Measurements from ENCODE around the gene MAFG. TPM values are rescaled to one million over a fixed set of nuclear protein-coding genes. Genes with fewer than 3 reads are reported as not detected.

MAFG gene
- total and polyA plus RNA-seq, 2 of the 13 experiments (the other 11 are each of a cell fraction or from before 2014, with no cell fraction given): 14.5 to 20.0 TPM

DNA sequence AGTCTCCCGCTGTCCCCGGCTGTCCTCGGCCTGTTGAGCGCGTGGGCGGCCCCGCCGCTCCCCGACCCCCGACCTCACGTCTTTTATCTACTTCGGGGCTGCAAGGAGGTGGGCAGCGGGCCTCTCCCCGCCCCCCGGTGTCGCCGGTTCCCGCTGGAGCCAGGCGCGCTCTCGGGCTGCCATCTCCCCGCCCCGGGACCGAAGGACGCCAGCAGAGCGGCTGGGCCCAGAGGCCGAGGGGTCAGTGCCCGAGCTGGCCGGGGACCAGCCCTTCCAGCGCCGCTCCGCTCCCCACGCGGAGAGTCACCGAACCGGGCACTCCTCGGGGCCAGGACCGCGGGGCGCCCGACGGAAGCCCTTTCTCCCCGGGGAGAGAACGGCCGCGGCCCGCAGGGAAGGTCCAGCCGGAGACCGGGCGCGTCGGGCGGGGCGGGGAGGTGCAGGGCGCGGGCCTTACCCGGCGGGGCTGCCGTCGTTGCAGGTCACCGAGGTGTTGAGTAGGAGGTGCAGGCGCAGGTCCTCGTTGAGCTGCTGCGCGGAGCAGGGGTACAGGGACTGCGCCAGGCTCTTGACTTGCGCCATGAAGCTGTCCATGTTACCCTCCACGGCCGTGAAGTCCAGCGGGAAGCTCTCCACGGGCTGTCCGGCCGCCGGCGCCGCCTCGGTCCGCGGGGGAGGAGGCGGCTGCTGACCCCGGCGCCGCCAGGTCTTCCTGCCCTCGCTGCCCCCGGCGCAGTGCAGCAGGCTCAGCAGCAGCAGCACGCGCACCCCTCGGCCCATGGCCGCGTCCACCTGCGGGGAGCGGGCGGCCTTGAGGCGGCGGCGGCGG lies 32.8 kb upstream of the MAFG start (continued):
- TF ChIP-seq SAFB2 (CRISPR knock-in tag; IDR thresholded peaks at IDR 0.05; ENCODE audit: borderline replicate concordance, low read depth) (0 out of 2 replicates have a peak, but pooled peaks have one; percentile 38), ZNF180 (CRISPR knock-in tag; IDR thresholded peaks at IDR 0.05; ENCODE audit: borderline replicate concordance, low read depth) (no peak), ZNF333 (CRISPR knock-in tag; IDR thresholded peaks at IDR 0.05; ENCODE audit: borderline replicate concordance) (peak; percentile 59; the same call in 1 of the 2 replicates), DNMT3B (CRISPR knock-in tag; conservative IDR thresholded peaks at IDR 0.05) (peak; percentile 69; the same call in 1 of the 2 replicates), ZNF761 (CRISPR knock-in tag; conservative IDR thresholded peaks at IDR 0.05) (0 out of 2 replicates have a peak, but pooled peaks have one; percentile 3), ZNF367 (CRISPR knock-in tag; IDR thresholded peaks at IDR 0.05; ENCODE audit: borderline replicate concordance) (peak; percentile 52; the same call in 1 of the 2 replicates), NRL (CRISPR knock-in tag; IDR thresholded peaks at IDR 0.05; ENCODE audit: borderline replicate concordance) (peak; percentile 66), BCL6 (CRISPR knock-in tag; IDR thresholded peaks at IDR 0.05) (no peak), ZNF670 (CRISPR knock-in tag; IDR thresholded peaks at IDR 0.05; ENCODE audit: borderline replicate concordance) (peak; percentile 11; the same call in 1 of the 2 replicates), RFX1 (IDR thresholded peaks at IDR 0.05) (no peak), ZNF678 (CRISPR knock-in tag; IDR thresholded peaks at IDR 0.05) (0 out of 2 replicates have a peak, but pooled peaks have one; percentile 31), POLR2G (IDR thresholded peaks at IDR 0.05; ENCODE audit: low read depth, low read length) (peak; percentile 40), PRMT3 (CRISPR knock-in tag; IDR thresholded peaks at IDR 0.05; ENCODE audit: borderline replicate concordance, low read depth) (0 out of 2 replicates have a peak, but pooled peaks have one; percentile 1), AKAP8 (CRISPR knock-in tag; IDR thresholded peaks at IDR 0.05) (no peak), NCOA2 (CRISPR knock-in tag; IDR thresholded peaks at IDR 0.05) (no peak), MYC (CRISPR knock-in tag; IDR thresholded peaks at IDR 0.05; ENCODE audit: borderline replicate concordance) (peak; percentile 11; the same call in 1 of the 2 replicates), ZNF883 (CRISPR knock-in tag; IDR thresholded peaks at IDR 0.05; ENCODE audit: not compliant biosample characterization) (peak; percentile 25), ZNF484 (CRISPR knock-in tag; IDR thresholded peaks at IDR 0.05; ENCODE audit: borderline replicate concordance, low read depth) (no peak)
- TF ChIP-seq, protein P1, sequence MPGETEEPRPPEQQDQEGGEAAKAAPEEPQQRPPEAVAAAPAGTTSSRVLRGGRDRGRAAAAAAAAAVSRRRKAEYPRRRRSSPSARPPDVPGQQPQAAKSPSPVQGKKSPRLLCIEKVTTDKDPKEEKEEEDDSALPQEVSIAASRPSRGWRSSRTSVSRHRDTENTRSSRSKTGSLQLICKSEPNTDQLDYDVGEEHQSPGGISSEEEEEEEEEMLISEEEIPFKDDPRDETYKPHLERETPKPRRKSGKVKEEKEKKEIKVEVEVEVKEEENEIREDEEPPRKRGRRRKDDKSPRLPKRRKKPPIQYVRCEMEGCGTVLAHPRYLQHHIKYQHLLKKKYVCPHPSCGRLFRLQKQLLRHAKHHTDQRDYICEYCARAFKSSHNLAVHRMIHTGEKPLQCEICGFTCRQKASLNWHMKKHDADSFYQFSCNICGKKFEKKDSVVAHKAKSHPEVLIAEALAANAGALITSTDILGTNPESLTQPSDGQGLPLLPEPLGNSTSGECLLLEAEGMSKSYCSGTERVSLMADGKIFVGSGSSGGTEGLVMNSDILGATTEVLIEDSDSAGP (CRISPR knock-in tag; IDR thresholded peaks at IDR 0.05; ENCODE audit: borderline replicate concordance): peak; percentile 45; the same call in 1 of the 2 replicates
- TF ChIP-seq, protein P2, sequence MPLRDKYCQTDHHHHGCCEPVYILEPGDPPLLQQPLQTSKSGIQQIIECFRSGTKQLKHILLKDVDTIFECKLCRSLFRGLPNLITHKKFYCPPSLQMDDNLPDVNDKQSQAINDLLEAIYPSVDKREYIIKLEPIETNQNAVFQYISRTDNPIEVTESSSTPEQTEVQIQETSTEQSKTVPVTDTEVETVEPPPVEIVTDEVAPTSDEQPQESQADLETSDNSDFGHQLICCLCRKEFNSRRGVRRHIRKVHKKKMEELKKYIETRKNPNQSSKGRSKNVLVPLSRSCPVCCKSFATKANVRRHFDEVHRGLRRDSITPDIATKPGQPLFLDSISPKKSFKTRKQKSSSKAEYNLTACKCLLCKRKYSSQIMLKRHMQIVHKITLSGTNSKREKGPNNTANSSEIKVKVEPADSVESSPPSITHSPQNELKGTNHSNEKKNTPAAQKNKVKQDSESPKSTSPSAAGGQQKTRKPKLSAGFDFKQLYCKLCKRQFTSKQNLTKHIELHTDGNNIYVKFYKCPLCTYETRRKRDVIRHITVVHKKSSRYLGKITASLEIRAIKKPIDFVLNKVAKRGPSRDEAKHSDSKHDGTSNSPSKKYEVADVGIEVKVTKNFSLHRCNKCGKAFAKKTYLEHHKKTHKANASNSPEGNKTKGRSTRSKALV (CRISPR knock-in tag; IDR thresholded peaks at IDR 0.05): peak; percentile 73
- TF ChIP-seq, protein P3, sequence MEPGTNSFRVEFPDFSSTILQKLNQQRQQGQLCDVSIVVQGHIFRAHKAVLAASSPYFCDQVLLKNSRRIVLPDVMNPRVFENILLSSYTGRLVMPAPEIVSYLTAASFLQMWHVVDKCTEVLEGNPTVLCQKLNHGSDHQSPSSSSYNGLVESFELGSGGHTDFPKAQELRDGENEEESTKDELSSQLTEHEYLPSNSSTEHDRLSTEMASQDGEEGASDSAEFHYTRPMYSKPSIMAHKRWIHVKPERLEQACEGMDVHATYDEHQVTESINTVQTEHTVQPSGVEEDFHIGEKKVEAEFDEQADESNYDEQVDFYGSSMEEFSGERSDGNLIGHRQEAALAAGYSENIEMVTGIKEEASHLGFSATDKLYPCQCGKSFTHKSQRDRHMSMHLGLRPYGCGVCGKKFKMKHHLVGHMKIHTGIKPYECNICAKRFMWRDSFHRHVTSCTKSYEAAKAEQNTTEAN (CRISPR knock-in tag; conservative IDR thresholded peaks at IDR 0.05): no peak
- TF ChIP-seq, protein P4, sequence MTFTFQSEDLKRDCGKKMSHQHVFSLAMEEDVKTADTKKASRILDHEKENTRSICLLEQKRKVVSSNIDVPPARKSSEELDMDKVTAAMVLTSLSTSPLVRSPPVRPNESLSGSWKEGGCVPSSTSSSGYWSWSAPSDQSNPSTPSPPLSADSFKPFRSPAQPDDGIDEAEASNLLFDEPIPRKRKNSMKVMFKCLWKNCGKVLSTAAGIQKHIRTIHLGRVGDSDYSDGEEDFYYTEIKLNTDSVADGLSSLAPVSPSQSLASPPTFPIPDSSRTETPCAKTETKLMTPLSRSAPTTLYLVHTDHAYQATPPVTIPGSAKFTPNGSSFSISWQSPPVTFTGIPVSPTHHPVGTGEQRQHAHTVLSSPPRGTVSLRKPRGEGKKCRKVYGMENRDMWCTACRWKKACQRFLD (CRISPR knock-in tag; IDR thresholded peaks at IDR 0.05; ENCODE audit: borderline replicate concordance): 0 out of 2 replicates have a peak, but pooled peaks have one; percentile 44

All from HepG2 (cell line).